Esophagus muscularis mucosa (tissue), 4 donors: Measurements from ENCODE around the gene HMGN1.

Experiments
- CTCF ChIP-seq, 3 experiments: fragments of 200-600 bp in 2 of 3; fragments of 450-650 bp in 1 of 3; sonication (generic) in 2 of 3; IDR thresholded peaks; one replicate each; pipeline ENCODE4 v1.5.1; 2017 to 2019; ENCODE audit warnings: antibody characterized with exemption in 3 of 3, mild to moderate bottlenecking in 2 of 3, moderate library complexity in 1 of 3
- EP300 ChIP-seq: sonication (generic); formaldehyde crosslinking; IDR thresholded peaks from one replicate; pipeline ENCODE4 v1.6.1; 2017; ENCODE audit warnings: antibody characterized with exemption
- POLR2A ChIP-seq: fragments of 450-650 bp; IDR thresholded peaks from one replicate; pipeline ENCODE4 v1.6.1; 2017; ENCODE audit warnings: antibody characterized with exemption, moderate library complexity, mild to moderate bottlenecking, low read depth

- TF ChIP-seq POLR2A (no peak), CTCF (IDR thresholded peaks at IDR 0.05) (no peak), EP300 (no peak)
These were observed 1.5 kb upstream of the HMGN1 start for GRCh38 chr21:39350094-39351005.
